Measurements from ENCODE around the gene FCRL3. TPM values are rescaled to one million over a fixed set of nuclear protein-coding genes. Genes with fewer than 3 reads are reported as not detected.
"Not testable (repeated sequence)": the region's sequence is repeated elsewhere in the genome, so short reads cannot be mapped to it uniquely, and the experiment has no call there.

FCRL3 gene
- total and polyA plus RNA-seq, 2 of the 8 experiments (the other 6 are each of a cell fraction or from before 2014, with no cell fraction given), result not detected

- H2BK15ac ChIP-seq (ENCODE audit: low read length); H3K36me3 ChIP-seq (ENCODE audit: control insufficient read depth in 2 of 4, insufficient read depth in 4 of 4, low read length in 3 of 4); H4K8ac ChIP-seq (ENCODE audit: extremely low read depth, insufficient read depth, low read length); H3K27ac ChIP-seq (ENCODE audit: low read depth, low read length); H3K56ac ChIP-seq (replicated peaks; ENCODE audit: insufficient read length, low read depth, low read length); H4K91ac ChIP-seq (replicated peaks; ENCODE audit: insufficient read length, low read length); H2BK120ac ChIP-seq (replicated peaks; ENCODE audit: low read depth, low read length); H3K4ac ChIP-seq (replicated peaks; ENCODE audit: insufficient read length, low read depth, low read length); H3K4me1 ChIP-seq (replicated peaks in 1 of 4; ENCODE audit: control insufficient read depth in 3 of 4, insufficient read depth in 4 of 4, low read length in 3 of 4); H2BK12ac ChIP-seq (ENCODE audit: low read depth, low read length); H3K23me2 ChIP-seq (ENCODE audit: low read depth, low read length); POLR2A ChIA-PET (ENCODE audit: partially characterized antibody); DNase-seq (ENCODE audit: low read depth in 1 of 2, low spot score in 2 of 2); H3K79me1 ChIP-seq (ENCODE audit: low read depth, low read length); H3K4me3 ChIP-seq (ENCODE audit: extremely low read depth in 1 of 4, insufficient read depth in 2 of 4, low read depth in 3 of 4, low read length in 4 of 4); FAIRE-seq; H3K23ac ChIP-seq (ENCODE audit: insufficient read length); H2BK5ac ChIP-seq (ENCODE audit: low read depth, low read length); H4K20me1 ChIP-seq (replicated peaks in 1 of 2; ENCODE audit: control insufficient read depth in 1 of 2, insufficient read depth in 2 of 2, low read length in 2 of 2); H3K9ac ChIP-seq (replicated peaks in 1 of 4; ENCODE audit: extremely low read depth in 1 of 4, low read depth in 3 of 4, low read length in 3 of 4); H4K5ac ChIP-seq (ENCODE audit: insufficient read length, low read depth, low read length); H3K27me3 ChIP-seq (replicated peaks in 1 of 4; ENCODE audit: control insufficient read depth in 3 of 4, extremely low read depth in 1 of 4, insufficient read depth in 3 of 4, low read length in 3 of 4); H3K18ac ChIP-seq (ENCODE audit: extremely low read depth, low read length); H2BK20ac ChIP-seq (ENCODE audit: low read length); H2AK5ac ChIP-seq (ENCODE audit: low read depth, low read length); H2AFZ ChIP-seq (ENCODE audit: low read length); H3K79me2 ChIP-seq (ENCODE audit: control insufficient read depth in 1 of 2, insufficient read depth in 2 of 2, low read length in 2 of 2); H3K9me3 ChIP-seq (ENCODE audit: insufficient read depth in 2 of 2, low read depth in 1 of 2, low read length in 1 of 2); H3K4me2 ChIP-seq (ENCODE audit: insufficient read depth in 1 of 2, low read depth in 2 of 2, low read length in 2 of 2); H3K14ac ChIP-seq (ENCODE audit: insufficient read length): not testable (repeated sequence)
- CTCF ChIA-PET (ENCODE audit: partially characterized antibody), result interaction anchor here (0.6 to 1.1 kb wide), 2 partner anchors 11 to 14 kb away, joined by 3 read pairs; no protein-coding TSS in a partner anchor
- WGBS, 2 experiments (ENCODE audit: extremely low coverage in 1 of 2, insufficient coverage in 1 of 2, insufficient read length in 1 of 2, insufficient replicate concordance in 2 of 2, low coverage in 1 of 2, low lambda C conversion rate in 2 of 2, missing lambda C conversion rate in 1 of 2), result 87% methylated on average over 5 of the region's 5 CpGs; no CpG with 5 or more reads in 1 of the 2 experiments
These were observed 35.4 kb upstream of the FCRL3 start for GRCh38 chr1:157735991-157736390.
